PC-9 (cell line): ENCODE measurements around the gene UROS. TPM values are rescaled to one million over a fixed set of nuclear protein-coding genes. Genes with fewer than 3 reads are reported as not detected.

Experiments
- BruUV-seq: library from RNA; stranded (reverse); fragments of 400-500 nt; replicated peaks from 2 replicates; lab custom pipeline; 2021; lab: Mats Ljungman, UMichigan
- CTCF ChIA-PET: fragments of 300-600 bp; sonication (Branson Sonifier 250); formaldehyde crosslinking; loops from one replicate; lab custom pipeline; 2022; ENCODE audit warnings: antibody characterized with exemption; lab: Charles Lee
- POLR2A ChIA-PET: fragments of 300-600 bp; sonication (Branson Sonifier 250); formaldehyde crosslinking; loops from one replicate; lab custom pipeline; 2022; ENCODE audit warnings: antibody characterized with exemption; ENCODE audit not compliant: unreplicated experiment; lab: Charles Lee
- DNase-seq, 2 experiments: peaks; one replicate each; pipeline versions ENCODE4 v3.0.0 to v3.0.0-alpha.2; 2015 to 2022; ENCODE audit warnings: mixed read lengths in 1 of 2
- H2AFZ ChIP-seq: fragments of 200-600 bp; sonication (generic); 2 replicates; pipeline ENCODE4 v1.8.1; 2017; ENCODE audit warnings: antibody characterized with exemption
- H3F3A ChIP-seq: fragments of 200-600 bp; sonication (generic); 2 replicates; pipeline ENCODE4 v1.8.1; 2017; ENCODE audit warnings: antibody characterized with exemption, mild to moderate bottlenecking, low read depth; ENCODE audit not compliant: insufficient read depth
- H3K27ac ChIP-seq: fragments of 200-600 bp; sonication (generic); 2 replicates; pipeline ENCODE4 v1.6.1; 2016; ENCODE audit warnings: mixed run types
- H3K27me3 ChIP-seq: fragments of 200-600 bp; sonication (generic); 2 replicates; pipeline ENCODE4 v1.6.1; 2016; ENCODE audit warnings: low read depth, mixed run types; ENCODE audit not compliant: insufficient read depth
- H3K36me3 ChIP-seq: fragments of 200-600 bp; sonication (generic); 2 replicates; pipeline ENCODE4 v1.6.1; 2016; ENCODE audit warnings: low read depth, mixed run types
- H3K4me1 ChIP-seq: fragments of 200-600 bp; sonication (generic); replicated peaks from 2 replicates; pipeline ENCODE4 v1.6.1; 2016; ENCODE audit warnings: mixed run types; ENCODE audit not compliant: insufficient read depth
- H3K4me2 ChIP-seq: fragments of 200-600 bp; sonication (generic); 2 replicates; pipeline ENCODE4 v1.6.1; 2017; ENCODE audit warnings: mixed run types
- H3K4me3 ChIP-seq: fragments of 200-600 bp; sonication (generic); 2 replicates; pipeline ENCODE4 v1.6.1; 2016; ENCODE audit warnings: mixed run types
- H3K79me2 ChIP-seq: fragments of 200-600 bp; sonication (generic); 2 replicates; pipeline ENCODE4 v1.6.1; 2017; ENCODE audit warnings: low read depth, mixed run types
- H3K9me2 ChIP-seq: fragments of 200-600 bp; sonication (generic); 2 replicates; pipeline ENCODE4 v1.8.1; 2017; ENCODE audit warnings: mild to moderate bottlenecking; ENCODE audit not compliant: insufficient read depth
- H3K9me3 ChIP-seq: fragments of 200-600 bp; sonication (generic); 2 replicates; pipeline ENCODE4 v1.8.1; 2016; ENCODE audit warnings: low read depth; ENCODE audit not compliant: insufficient read depth
- H4K20me1 ChIP-seq: fragments of 200-600 bp; sonication (generic); 2 replicates; pipeline ENCODE4 v1.8.1; 2017; ENCODE audit not compliant: insufficient read depth
- EZH2 ChIP-seq: fragments of 200-600 bp; sonication (generic); IDR thresholded peaks from 2 replicates; pipeline ENCODE4 v1.8.0; 2017; ENCODE audit warnings: antibody characterized with exemption, low read depth
- intact Hi-C: fragments of 100-400 bp; cut with micrococcal nuclease; formaldehyde crosslinking; loops from one replicate; pipeline ENCODE4 v1.10.0; 2022; ENCODE audit not compliant: unreplicated experiment
- total RNA-seq: library from RNA; stranded (reverse); gene quantifications from 2 replicates; pipeline ENCODE4 v1.2.3, GENCODE V29; 2021
- TF ChIP-seq, protein P1 (sequence below): fragments of 200-600 bp; sonication (generic); conservative IDR thresholded peaks from 2 replicates; pipeline ENCODE4 v1.6.1; 2017; ENCODE audit warnings: mixed run types, antibody characterized with exemption, mild to moderate bottlenecking, moderate library complexity

UROS gene
- total RNA-seq, 1 experiment from 2014 or later = 35.1 TPM

DNA sequence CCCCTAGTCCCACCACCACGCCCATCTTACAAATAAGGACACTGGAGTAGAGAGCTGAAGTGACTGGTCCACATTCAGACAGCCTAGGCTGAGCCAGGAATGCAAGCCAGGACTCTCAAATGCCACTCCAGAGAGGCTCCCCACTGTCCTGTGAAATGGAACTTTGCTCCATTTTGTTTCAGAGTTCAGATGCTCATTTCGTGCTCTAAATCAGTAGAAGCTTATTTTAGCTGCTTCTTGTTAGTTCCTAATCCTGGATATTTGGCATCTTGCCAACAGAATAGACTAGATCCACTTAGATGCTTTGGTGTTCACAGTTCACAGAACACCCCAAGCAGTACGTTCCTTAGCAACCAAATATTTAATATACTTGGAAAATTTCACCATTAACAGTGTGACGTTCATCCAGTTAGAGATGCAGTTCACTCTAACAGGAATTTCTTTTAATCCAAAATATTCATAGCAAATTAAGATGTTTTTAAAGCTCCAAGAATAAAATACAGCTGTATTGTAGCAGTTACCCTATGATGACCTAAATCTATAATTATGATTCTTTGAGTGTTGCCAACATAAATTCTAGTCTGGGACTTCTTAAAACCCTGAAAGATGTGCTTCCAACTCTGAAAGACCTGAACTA is 54.7 kb downstream of the UROS start:
- ChIA-PET CTCF (no interaction called here), POLR2A (interaction anchor here (0.6 kb wide), 1 partner anchor 851 kb away, joined by 3 read pairs; no protein-coding TSS in a partner anchor)
- H3K27ac ChIP-seq = no peak overlapping the region

DNA sequence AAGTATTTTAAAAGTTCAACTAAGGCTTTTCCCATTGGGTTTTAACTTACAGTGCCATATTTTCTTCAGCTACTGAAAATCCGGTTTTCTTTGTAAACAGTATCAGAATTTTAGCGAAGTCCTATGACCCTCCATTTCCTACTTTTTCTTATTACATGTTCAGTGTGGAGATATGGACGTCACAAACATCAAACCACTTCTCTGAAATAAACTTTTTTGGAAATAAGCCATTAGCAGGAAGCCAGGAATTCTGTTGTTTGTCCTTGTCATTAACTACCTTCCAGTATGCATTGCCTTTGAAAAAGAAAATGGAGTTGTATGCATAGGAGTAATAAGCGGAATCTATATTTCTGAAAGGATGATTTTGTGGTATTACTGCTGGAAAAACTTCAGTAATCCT is 56.5 kb downstream of the UROS start:
- CTCF ChIA-PET = no interaction called here
- H3K27ac ChIP-seq = no peak overlapping the region
- DNase-seq = no peak
- intact Hi-C loops = no loop called here
- H3K4me2 ChIP-seq = no peak overlapping the region
- no peaks in the 10 kb centered on the region for H3K36me3 ChIP-seq
- TF ChIP-seq EZH2 = no peak
- no TSS peak for BruUV-seq
- H2AFZ ChIP-seq = no peak overlapping the region
- no peaks in the 10 kb centered on the region for H3K9me3 ChIP-seq
- H3K27me3 ChIP-seq = no peaks in the 10 kb centered on the region
- no peak overlapping the region for H3K4me3 ChIP-seq
- H4K20me1 ChIP-seq = no peaks in the 10 kb centered on the region
- no peaks in the 10 kb centered on the region for H3K79me2 ChIP-seq
- H3K9me2 ChIP-seq = no peaks in the 10 kb centered on the region
- no peaks in the 10 kb centered on the region for H3F3A ChIP-seq
- no peaks in the 10 kb centered on the region for H3K4me1 ChIP-seq
- POLR2A ChIA-PET = no interaction called here

More for the DNA sequence above, 54.7 kb downstream of the UROS start:
- H3K79me2 ChIP-seq = no peaks in the 10 kb centered on the region
- H3K4me3 ChIP-seq = no peak overlapping the region
- BruUV-seq = no TSS peak
- no peaks in the 10 kb centered on the region for H3K27me3 ChIP-seq
- no peak for TF ChIP-seq EZH2
- TF ChIP-seq, protein P1, sequence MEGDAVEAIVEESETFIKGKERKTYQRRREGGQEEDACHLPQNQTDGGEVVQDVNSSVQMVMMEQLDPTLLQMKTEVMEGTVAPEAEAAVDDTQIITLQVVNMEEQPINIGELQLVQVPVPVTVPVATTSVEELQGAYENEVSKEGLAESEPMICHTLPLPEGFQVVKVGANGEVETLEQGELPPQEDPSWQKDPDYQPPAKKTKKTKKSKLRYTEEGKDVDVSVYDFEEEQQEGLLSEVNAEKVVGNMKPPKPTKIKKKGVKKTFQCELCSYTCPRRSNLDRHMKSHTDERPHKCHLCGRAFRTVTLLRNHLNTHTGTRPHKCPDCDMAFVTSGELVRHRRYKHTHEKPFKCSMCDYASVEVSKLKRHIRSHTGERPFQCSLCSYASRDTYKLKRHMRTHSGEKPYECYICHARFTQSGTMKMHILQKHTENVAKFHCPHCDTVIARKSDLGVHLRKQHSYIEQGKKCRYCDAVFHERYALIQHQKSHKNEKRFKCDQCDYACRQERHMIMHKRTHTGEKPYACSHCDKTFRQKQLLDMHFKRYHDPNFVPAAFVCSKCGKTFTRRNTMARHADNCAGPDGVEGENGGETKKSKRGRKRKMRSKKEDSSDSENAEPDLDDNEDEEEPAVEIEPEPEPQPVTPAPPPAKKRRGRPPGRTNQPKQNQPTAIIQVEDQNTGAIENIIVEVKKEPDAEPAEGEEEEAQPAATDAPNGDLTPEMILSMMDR = no peak
- intact Hi-C loops = no loop called here
- H2AFZ ChIP-seq = no peak overlapping the region
- H3K4me2 ChIP-seq = no peak overlapping the region
- no peaks in the 10 kb centered on the region for H3K9me3 ChIP-seq
- no peaks in the 10 kb centered on the region for H4K20me1 ChIP-seq
- no peaks in the 10 kb centered on the region for H3K36me3 ChIP-seq
- H3K4me1 ChIP-seq = no peaks in the 10 kb centered on the region
- no peaks in the 10 kb centered on the region for H3F3A ChIP-seq
- DNase-seq = no peak
- H3K9me2 ChIP-seq = no peaks in the 10 kb centered on the region

DNA sequence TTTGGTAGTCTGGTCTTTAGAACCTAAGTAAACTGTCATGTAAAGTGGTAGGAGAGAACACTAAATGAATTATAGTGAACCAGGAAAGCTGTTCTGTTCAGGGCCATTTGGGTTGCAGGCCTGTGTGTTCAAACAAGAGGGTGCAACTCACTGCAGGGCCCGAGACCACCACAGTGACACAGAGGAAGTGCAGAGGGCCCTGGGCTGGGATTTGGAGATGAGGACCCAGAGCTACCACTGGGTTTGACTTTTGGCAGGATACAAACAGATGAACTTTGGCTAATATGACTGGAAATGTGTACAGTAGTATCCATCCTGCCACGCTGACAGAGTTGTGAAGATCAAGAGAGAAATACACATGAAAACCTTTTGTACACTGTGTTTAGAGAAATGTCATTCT is 57.2 kb downstream of the UROS start:
- Histone ChIP-seq H3K36me3 (no peaks in the 10 kb centered on the region), H3K9me2 (no peaks in the 10 kb centered on the region), H3K27ac (no peak overlapping the region), H3K4me3 (no peak overlapping the region), H2AFZ (no peak overlapping the region), H4K20me1 (no peaks in the 10 kb centered on the region), H3K9me3 (no peaks in the 10 kb centered on the region), H3K4me1 (no peaks in the 10 kb centered on the region), H3F3A (no peaks in the 10 kb centered on the region), H3K27me3 (no peaks in the 10 kb centered on the region), H3K79me2 (no peaks in the 10 kb centered on the region), H3K4me2 (no peak overlapping the region)
- BruUV-seq = no TSS peak
- no peak for DNase-seq
- TF ChIP-seq EZH2 = no peak
- TF ChIP-seq, protein P1 = no peak
- intact Hi-C loops = no loop called here
- ChIA-PET POLR2A (no interaction called here), CTCF (no interaction called here)
